ENCODE results near the gene SLC29A1. TPM values are rescaled to one million over a fixed set of nuclear protein-coding genes. Genes with fewer than 3 reads are reported as not detected.
"Not testable (repeated sequence)": the region's sequence is repeated elsewhere in the genome, so short reads cannot be mapped to it uniquely, and the experiment has no call there.

The SLC29A1 gene
- total and polyA plus RNA-seq, 2 donors (not counting 3 experiments of a cell fraction or from before 2014, with no cell fraction given) = 202 to 539 TPM

GRCh38 chr6:44183783-44184182, 39.6 kb upstream of the SLC29A1 start:
- no peak overlapping the region for H3K27ac ChIP-seq (ENCODE audit: insufficient read depth, low read depth, low read length)
- H4K20me1 ChIP-seq (replicated peaks; ENCODE audit: control insufficient read depth, extremely low read depth, insufficient read depth, low read length) = no peaks in the 10 kb centered on the region
- TF ChIP-seq EZH2 (IDR thresholded peaks at IDR 0.05; ENCODE audit: borderline replicate concordance, low read depth, low read length, severe bottlenecking) (no peak), JUN (IDR thresholded peaks at IDR 0.05; ENCODE audit: borderline replicate concordance, insufficient read depth, insufficient read length, low read depth) (no peak), MAX (IDR thresholded peaks at IDR 0.05; ENCODE audit: insufficient read depth, insufficient read length) (no peak), CTCF (IDR thresholded peaks at IDR 0.05; ENCODE audit: extremely low read depth in 1 of 2, insufficient read depth in 1 of 2, low read depth in 1 of 2, low read length in 2 of 2) (no peak), MYC (IDR thresholded peaks at IDR 0.05; ENCODE audit: low read depth, low read length) (no peak), GATA2 (IDR thresholded peaks at IDR 0.05; ENCODE audit: insufficient read depth, insufficient read length, low read depth, low read length) (no peak), FOS (IDR thresholded peaks at IDR 0.05; ENCODE audit: borderline replicate concordance, insufficient read depth, low read length) (no peak), POLR2A (IDR thresholded peaks at IDR 0.05; ENCODE audit: low read depth, low read length) (no peak), POLR2AphosphoS5 (IDR thresholded peaks at IDR 0.05; ENCODE audit: insufficient read depth, low read depth, low read length) (no peak)
- peaks cover 34% of the 10 kb centered on the region for H3K4me1 ChIP-seq (ENCODE audit: control insufficient read depth, extremely low read depth, insufficient read depth, low read length)
- DNase-seq (ENCODE audit: low read depth, low spot score) (no peak), FAIRE-seq (no peak)
- H3K4me2 ChIP-seq (ENCODE audit: insufficient read depth, low read length) = no peak overlapping the region
- dilution Hi-C loops (cut with MboI; ENCODE audit: extremely low pct_ligation_motif_present, low sequenced_read_pairs) (no loop called here), intact Hi-C loops (cut with micrococcal nuclease) (no loop called here)
- H3K4me3 ChIP-seq (replicated peaks in 1 of 3; ENCODE audit: insufficient read depth in 1 of 3, low read depth in 1 of 3, low read length in 3 of 3) = no peak overlapping the region
- no peaks in the 10 kb centered on the region for H3K9me3 ChIP-seq (replicated peaks; ENCODE audit: control insufficient read depth, insufficient read depth, low read length)
- H3K36me3 ChIP-seq (ENCODE audit: control insufficient read depth in 2 of 2, extremely low read depth in 1 of 2, insufficient read depth in 2 of 2, low read length in 2 of 2) = no peaks in the 10 kb centered on the region
- CTCF ChIA-PET = interaction anchor here (1.6 kb wide), 1 partner anchor 9 kb away, joined by 5 read pairs; no protein-coding TSS in a partner anchor
- no peak overlapping the region for H2AFZ ChIP-seq (ENCODE audit: low read depth, low read length)
- no peaks in the 10 kb centered on the region for H3K9me1 ChIP-seq (replicated peaks; ENCODE audit: control insufficient read depth, extremely low read depth, insufficient read depth, low read length)
- BruUV-seq (replicated peaks) = no TSS peak
- H3K79me2 ChIP-seq (ENCODE audit: control insufficient read depth, insufficient read depth, low read length) = no peaks in the 10 kb centered on the region
- no peaks in the 10 kb centered on the region for H3K27me3 ChIP-seq (ENCODE audit: control insufficient read depth in 2 of 2, insufficient read depth in 2 of 2, low read length in 2 of 2)
- POLR2A ChIA-PET = no interaction called here
- H3K9ac ChIP-seq (replicated peaks; ENCODE audit: extremely low read depth, insufficient read depth, low read length) = no peak overlapping the region

GRCh38 chr6:44185356-44185755, 38.0 kb upstream of the SLC29A1 start:
- POLR2A ChIA-PET = not testable (repeated sequence)

More at GRCh38 chr6:44185356-44185755, 38.0 kb upstream of the SLC29A1 start:
- H3K9ac ChIP-seq (replicated peaks; ENCODE audit: extremely low read depth, insufficient read depth, low read length); H2AFZ ChIP-seq (ENCODE audit: low read depth, low read length); DNase-seq (ENCODE audit: low read depth, low spot score); H3K4me2 ChIP-seq (ENCODE audit: insufficient read depth, low read length); H3K4me3 ChIP-seq (replicated peaks in 1 of 3; ENCODE audit: insufficient read depth in 1 of 3, low read depth in 1 of 3, low read length in 3 of 3); H3K9me3 ChIP-seq (replicated peaks; ENCODE audit: control insufficient read depth, insufficient read depth, low read length); dilution Hi-C loops (cut with MboI; ENCODE audit: extremely low pct_ligation_motif_present, low sequenced_read_pairs); H4K20me1 ChIP-seq (replicated peaks; ENCODE audit: control insufficient read depth, extremely low read depth, insufficient read depth, low read length); H3K9me1 ChIP-seq (replicated peaks; ENCODE audit: control insufficient read depth, extremely low read depth, insufficient read depth, low read length); H3K36me3 ChIP-seq (ENCODE audit: control insufficient read depth in 2 of 2, extremely low read depth in 1 of 2, insufficient read depth in 2 of 2, low read length in 2 of 2); intact Hi-C loops (cut with micrococcal nuclease); H3K27ac ChIP-seq (ENCODE audit: insufficient read depth, low read depth, low read length); H3K27me3 ChIP-seq (ENCODE audit: control insufficient read depth in 2 of 2, insufficient read depth in 2 of 2, low read length in 2 of 2); H3K79me2 ChIP-seq (ENCODE audit: control insufficient read depth, insufficient read depth, low read length); BruUV-seq (replicated peaks); FAIRE-seq: not testable (repeated sequence)
- peaks cover 18% of the 10 kb centered on the region for H3K4me1 ChIP-seq (ENCODE audit: control insufficient read depth, extremely low read depth, insufficient read depth, low read length)
- CTCF ChIA-PET = interaction anchor here (1.3 to 3.9 kb wide), 3 partner anchors 13 to 50 kb away, joined by 3 to 28 read pairs (median 8); partner anchors contain the start of gene SLC29A1
